ENCODE data around the gene CLIP4. TPM values are rescaled to one million over a fixed set of nuclear protein-coding genes. Genes with fewer than 3 reads are reported as not detected.

The CLIP4 gene
- total RNA-seq, 4 donors from 2014 or later, result 24.1 to 48.7 (median 40.1) TPM

DNA sequence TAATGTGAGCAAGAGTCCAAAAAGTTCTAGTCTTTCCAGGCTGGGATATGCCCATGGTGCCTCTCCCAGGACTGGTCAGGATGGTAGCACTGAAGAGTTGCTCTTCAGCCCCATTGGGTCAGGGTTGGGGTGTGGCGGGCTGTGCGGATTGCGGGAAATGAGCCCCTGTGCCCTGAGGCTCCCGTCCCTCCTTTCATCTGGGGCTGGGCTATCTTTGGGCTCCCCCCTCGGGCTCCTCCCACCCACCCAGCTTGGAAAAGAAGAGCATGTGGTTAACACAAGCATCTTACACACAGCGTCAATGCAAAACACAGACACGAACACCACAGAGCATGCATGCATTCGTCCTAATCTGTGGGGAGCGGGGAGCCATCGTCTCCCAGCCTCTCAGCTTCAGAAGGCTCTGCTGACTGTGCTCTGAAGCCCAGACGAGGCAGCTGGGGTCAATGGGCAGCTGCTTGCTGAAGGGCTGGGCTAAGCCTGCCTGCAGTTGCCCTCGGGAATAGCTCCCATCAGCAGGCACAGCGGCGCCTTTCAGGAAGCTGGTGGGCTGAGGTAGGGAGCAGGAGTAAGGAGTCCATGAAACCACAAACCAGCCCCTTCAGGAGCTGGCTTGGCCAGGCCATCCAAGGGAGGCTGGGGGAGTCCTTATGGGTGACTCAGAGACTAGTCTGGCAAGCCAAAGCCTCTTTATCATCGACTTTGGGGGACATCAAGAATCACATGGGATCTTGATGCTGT is 112.9 kb downstream of the CLIP4 start:
- TF ChIP-seq, protein P1, sequence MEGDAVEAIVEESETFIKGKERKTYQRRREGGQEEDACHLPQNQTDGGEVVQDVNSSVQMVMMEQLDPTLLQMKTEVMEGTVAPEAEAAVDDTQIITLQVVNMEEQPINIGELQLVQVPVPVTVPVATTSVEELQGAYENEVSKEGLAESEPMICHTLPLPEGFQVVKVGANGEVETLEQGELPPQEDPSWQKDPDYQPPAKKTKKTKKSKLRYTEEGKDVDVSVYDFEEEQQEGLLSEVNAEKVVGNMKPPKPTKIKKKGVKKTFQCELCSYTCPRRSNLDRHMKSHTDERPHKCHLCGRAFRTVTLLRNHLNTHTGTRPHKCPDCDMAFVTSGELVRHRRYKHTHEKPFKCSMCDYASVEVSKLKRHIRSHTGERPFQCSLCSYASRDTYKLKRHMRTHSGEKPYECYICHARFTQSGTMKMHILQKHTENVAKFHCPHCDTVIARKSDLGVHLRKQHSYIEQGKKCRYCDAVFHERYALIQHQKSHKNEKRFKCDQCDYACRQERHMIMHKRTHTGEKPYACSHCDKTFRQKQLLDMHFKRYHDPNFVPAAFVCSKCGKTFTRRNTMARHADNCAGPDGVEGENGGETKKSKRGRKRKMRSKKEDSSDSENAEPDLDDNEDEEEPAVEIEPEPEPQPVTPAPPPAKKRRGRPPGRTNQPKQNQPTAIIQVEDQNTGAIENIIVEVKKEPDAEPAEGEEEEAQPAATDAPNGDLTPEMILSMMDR (IDR thresholded peaks at IDR 0.05), result no peak
- no peak for TF ChIP-seq POLR2A (IDR thresholded peaks at IDR 0.05)
- H3K27ac ChIP-seq, result no peak overlapping the region
- intact Hi-C loops (cut with DNase I; ENCODE audit: low total_unique reads), result no loop called here
- no peak for DNase-seq
- no peaks in the 10 kb centered on the region for H3K9me3 ChIP-seq
- no peaks in the 10 kb centered on the region for H3K4me1 ChIP-seq
- H3K4me3 ChIP-seq, result no peak overlapping the region
- no peaks in the 10 kb centered on the region for H3K36me3 ChIP-seq
- no peaks in the 10 kb centered on the region for H3K27me3 ChIP-seq

DNA sequence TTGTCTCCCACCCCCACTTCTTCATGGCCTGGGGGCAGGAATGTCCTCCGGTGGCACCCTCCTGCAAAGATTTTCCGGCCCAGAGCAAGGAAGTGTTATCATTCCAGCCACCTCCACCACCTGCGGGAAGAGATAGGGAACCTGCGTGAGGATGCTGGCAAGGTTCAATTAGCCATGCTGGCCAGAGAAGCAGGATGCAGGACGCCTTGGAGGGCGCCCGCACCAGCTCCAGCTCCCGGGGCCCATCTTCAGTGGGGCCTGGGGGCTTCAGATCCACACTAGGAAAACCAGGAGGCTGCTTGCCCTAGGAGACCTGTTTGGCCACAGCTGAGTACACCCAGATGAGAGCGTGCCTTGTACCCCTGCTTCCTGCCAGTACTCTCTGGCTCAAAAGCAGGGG is 113.7 kb downstream of the CLIP4 start:
- no peaks in the 10 kb centered on the region for H3K27me3 ChIP-seq
- H3K4me1 ChIP-seq, result no peaks in the 10 kb centered on the region
- no peak overlapping the region for H3K27ac ChIP-seq
- TF ChIP-seq, protein P1 (IDR thresholded peaks at IDR 0.05), result no peak
- TF ChIP-seq POLR2A (IDR thresholded peaks at IDR 0.05), result no peak
- H3K4me3 ChIP-seq, result no peak overlapping the region
- no peaks in the 10 kb centered on the region for H3K9me3 ChIP-seq
- intact Hi-C loops (cut with DNase I; ENCODE audit: low total_unique reads), result no loop called here
- DNase-seq, result no peak
- H3K36me3 ChIP-seq, result no peaks in the 10 kb centered on the region

DNA sequence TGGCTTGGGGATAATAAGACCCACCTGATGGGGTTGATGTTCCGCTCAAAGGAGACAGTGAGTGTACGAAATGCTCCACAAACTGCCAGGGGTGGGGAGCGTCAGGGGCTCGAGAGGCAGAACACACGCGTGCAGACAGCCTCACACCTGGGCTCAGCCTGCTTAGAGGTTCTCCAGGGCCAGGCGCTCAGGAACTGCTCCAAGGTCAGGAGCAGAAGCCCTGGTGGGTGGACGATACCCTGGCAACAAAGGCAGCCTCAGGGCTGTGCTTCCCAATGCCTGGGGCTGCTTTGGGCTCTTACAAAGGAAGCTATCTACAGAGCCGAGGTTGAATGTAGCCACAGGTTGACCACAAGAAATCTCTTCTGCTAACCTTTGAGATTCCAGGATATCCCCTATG is 114.4 kb downstream of the CLIP4 start:
- Histone ChIP-seq H3K27ac (no peak overlapping the region), H3K27me3 (no peaks in the 10 kb centered on the region), H3K4me3 (no peak overlapping the region), H3K4me1 (no peaks in the 10 kb centered on the region), H3K9me3 (no peaks in the 10 kb centered on the region), H3K36me3 (no peaks in the 10 kb centered on the region)
- intact Hi-C loops (cut with DNase I; ENCODE audit: low total_unique reads), result no loop called here
- TF ChIP-seq, protein P1 (IDR thresholded peaks at IDR 0.05), result no peak
- TF ChIP-seq POLR2A (IDR thresholded peaks at IDR 0.05), result no peak
- no peak for DNase-seq

DNA sequence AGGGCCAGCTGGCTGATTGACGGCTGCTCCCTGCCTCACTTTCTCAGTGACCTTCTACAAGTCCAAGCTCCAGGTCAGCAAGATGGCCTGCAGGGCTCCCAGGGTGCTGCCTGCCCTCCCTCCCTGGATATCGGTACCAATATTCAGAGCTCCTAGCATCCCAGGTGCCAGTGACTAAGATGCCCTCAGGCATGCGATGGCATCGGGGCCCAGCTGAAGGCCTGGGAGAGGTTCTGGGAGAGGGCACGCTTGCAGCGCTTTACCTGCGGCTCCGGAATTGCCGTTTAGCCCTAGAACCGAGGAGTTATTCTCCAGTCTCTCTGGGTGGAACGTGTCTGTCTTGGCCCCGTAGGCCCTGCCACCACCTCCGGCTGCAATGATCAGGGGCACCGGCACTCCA is 116.8 kb downstream of the CLIP4 start:
- no peaks in the 10 kb centered on the region for H3K4me1 ChIP-seq
- no peaks in the 10 kb centered on the region for H3K9me3 ChIP-seq
- no peaks in the 10 kb centered on the region for H3K27me3 ChIP-seq
- H3K36me3 ChIP-seq, result no peaks in the 10 kb centered on the region
- no peak overlapping the region for H3K27ac ChIP-seq
- intact Hi-C loops (cut with DNase I; ENCODE audit: low total_unique reads), result no loop called here
- no peak overlapping the region for H3K4me3 ChIP-seq
- no peak for DNase-seq
- TF ChIP-seq POLR2A (IDR thresholded peaks at IDR 0.05), result no peak
- TF ChIP-seq, protein P1 (IDR thresholded peaks at IDR 0.05), result no peak

DNA sequence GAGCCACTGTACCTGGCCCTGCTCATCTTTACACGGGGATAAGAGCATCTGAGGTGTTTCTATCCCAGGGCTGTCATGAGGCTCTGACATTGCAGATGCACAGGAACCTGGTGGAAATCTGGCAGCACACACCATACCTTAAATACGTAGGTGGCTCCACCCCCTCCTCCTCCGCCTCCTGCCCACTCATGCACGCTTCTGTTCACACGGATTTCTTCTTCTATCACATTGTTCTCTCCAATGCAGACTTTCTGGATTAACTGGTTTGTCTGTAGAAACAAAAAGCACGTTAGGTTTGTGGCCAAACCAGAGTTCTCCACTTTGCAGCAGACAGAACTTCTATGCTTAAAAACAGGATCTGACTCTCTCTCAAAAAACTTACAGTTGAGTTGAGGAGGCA is 118.2 kb downstream of the CLIP4 start:
- Histone ChIP-seq H3K27me3 (no peaks in the 10 kb centered on the region), H3K36me3 (no peaks in the 10 kb centered on the region), H3K4me3 (no peak overlapping the region), H3K4me1 (no peaks in the 10 kb centered on the region), H3K9me3 (no peaks in the 10 kb centered on the region), H3K27ac (no peak overlapping the region)
- no peak for DNase-seq
- no peak for TF ChIP-seq POLR2A (IDR thresholded peaks at IDR 0.05)
- intact Hi-C loops (cut with DNase I; ENCODE audit: low total_unique reads), result no loop called here

Measured in uterus (tissue), 4 donors.